NCI-H774 (cell line): ENCODE results near the gene CALN1.
A peak's percentile ranks its signal among the peaks of the same experiment; 100 is the strongest.
"Not testable (repeated sequence)": the region's sequence is repeated elsewhere in the genome, so short reads cannot be mapped to it uniquely, and the experiment has no call there.

Experiments used
- DNase-seq: peaks from one replicate; lab custom pipeline; 2025; lab: John Stamatoyannopoulos, UW

Gene CALN1

DNA sequence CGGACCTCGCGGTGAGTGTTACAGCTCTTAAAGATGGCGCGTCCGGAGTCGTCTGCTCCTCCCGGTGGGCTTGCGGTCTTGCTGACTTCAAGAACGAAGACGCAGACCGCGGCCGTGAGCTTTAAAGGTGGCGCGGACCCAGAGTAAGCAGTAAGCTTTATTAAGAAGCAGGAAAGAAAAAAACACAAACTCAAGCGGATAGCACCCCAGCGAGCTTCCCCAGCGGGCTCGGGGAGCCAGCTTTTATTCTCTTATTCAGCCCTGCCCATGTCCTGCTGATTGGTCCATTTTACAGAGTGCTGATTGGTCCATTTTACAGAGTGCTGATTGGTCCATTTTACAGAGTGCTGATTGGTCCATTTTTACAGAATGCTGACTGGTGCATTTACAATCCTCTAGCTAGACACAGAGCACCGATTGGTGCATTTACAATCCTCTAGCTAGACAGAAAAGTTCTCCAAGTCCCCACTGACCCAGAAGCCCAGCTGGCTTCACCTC, at the start of gene CALN1:
Gene CALN1, minus strand, starts transcription at position 218 of the 498 bp plus-strand sequence.
- not testable (repeated sequence) for DNase-seq

DNA sequence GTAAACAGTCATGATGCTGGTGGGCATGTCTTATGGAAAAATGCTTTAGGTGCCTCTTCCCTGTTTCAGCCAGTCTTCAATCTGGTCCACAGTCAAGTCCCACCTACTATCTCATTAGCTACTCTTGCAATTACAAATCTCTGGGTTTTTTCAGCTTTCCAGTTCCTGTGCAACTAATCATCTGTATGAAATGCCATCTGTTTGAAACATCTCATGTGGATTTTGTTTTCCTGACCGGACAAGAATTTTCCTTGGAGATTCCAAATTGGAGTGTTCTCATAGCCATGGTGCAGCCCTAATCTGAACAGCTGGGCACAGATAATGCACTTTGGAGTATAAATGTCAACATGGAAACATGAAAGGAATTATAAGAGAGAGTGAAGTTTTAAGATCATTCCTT, 41.3 kb upstream of the CALN1 start:
- no peak for DNase-seq

DNA sequence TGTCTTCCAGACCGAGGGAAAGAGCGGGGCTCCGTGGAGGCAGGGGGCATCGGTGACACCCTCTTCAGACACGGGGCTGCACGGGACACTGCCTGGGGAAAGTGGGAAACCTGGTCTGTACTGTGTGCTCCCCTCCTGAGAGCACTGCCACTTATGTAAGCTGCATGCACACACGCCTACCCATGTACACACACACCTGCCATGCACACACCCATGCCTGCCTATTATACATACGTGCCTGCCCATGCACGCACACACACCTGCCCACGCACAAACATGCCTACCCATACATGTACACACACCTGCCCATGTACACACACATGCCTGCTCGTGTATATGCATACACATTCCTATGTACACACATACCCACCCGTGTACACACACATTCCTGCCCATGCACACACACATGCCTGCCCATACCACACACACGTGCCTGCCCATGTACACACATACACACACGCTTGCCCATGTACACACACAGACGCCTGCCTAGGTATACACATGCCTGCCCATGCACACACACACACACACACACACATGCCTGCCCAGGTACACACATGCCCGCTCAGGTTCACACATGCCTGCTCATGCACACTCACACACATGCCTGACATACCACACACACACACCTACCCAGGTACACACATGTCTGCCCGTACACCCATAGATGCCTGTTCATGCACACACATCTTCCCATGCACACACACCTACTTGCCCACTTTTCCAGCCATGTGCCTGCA, 35.5 kb upstream of the CALN1 start:
- DNase-seq: no peak

DNA sequence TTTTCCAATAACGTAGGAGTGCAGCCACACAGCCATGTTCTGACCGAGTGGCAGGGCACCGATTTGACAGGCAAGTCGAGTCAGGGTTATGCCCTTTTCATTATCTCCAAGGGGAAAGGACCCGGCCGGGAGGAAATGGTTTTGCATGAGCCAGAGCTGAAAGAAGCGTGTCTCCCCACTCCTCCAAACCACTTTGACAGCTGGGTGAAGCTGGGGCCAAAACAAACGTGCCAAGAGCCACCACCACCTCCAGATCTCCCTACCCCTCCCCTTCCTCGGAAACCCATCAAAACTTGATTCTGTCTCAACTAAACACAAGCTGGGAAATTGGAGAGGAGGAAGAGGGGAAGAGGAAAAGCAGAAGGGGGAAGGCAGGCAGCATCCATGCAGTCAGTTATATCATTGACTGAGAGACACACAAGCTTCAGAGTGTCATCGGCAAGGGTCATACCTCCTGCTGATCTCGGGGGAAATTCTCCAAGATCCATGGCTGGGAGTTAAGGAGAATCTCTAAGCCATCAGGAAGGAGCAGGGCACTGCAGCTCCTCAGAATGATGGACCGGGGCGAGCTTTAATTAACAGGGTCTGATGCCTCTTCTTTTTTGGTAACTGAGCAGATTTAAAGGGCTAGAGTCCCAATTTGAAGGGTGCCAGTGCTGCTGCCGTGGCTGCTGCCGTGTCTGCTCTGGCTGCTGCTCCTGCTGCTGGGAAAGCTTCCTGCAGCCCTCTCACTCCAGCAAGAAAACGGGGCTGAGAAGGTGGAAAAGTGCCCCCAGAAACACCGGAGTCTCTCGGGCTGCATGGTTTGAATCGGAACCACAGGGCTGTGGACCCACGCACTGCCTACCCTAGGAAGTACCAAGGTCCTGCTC, 34.7 kb upstream of the CALN1 start:
- DNase-seq: no peak

DNA sequence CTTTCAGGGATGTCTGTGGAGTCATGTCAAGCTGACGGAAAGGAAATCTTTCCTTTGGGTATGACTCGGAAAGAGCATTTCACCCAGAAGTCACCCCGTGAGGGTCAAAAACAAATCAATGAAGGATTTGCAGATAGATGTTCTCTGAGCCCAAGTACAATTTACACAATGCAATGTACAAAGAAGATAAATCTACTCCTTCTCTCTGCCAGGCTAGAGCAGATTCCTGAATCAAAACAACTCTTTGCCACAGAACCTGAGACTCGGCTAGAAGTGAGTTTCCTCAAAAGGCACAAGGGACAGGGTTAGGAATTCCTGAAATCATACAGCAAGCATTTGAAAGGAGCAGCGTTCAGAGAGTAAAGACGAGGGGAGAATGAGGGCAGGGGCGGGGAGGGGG, 34.0 kb upstream of the CALN1 start:
- no peak for DNase-seq

DNA sequence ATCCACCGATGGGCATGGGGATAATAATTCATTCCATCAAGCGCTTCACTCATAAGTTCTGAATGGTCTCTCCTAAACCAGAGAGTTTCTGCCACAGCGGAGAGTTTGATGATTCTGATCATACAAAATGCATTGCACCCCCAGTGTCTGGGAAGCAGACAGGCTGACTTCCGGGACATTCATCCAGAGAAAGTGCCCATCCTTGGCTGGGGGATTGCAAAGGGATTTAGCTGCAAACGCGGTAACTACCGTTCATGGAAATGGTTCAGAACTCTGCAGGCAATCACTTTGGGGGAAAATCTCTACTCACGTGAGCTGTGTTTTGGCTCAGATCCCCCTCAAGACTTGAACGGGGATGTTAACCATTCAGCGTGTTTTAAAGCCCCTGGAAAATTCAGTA, 33.4 kb upstream of the CALN1 start:
- no peak for DNase-seq

DNA sequence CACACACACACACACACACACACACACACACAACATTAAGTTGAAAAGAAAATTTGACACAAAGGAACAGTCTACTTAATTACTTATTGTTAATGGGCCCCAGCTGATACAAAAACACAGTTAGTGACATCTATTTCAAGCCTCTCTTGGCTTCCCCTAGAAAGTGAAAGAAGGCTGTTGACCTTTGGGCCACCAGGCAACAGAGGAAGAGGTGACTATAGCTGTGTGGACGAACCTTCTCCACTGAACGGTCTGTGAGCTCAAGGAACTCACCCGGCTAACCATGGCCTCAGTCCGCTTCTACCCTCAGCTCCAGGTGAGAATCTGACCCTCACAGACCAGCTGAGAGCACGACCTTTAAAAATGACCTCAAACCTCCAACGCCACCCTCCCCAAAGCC, 32.9 kb upstream of the CALN1 start:
- no peak for DNase-seq

DNA sequence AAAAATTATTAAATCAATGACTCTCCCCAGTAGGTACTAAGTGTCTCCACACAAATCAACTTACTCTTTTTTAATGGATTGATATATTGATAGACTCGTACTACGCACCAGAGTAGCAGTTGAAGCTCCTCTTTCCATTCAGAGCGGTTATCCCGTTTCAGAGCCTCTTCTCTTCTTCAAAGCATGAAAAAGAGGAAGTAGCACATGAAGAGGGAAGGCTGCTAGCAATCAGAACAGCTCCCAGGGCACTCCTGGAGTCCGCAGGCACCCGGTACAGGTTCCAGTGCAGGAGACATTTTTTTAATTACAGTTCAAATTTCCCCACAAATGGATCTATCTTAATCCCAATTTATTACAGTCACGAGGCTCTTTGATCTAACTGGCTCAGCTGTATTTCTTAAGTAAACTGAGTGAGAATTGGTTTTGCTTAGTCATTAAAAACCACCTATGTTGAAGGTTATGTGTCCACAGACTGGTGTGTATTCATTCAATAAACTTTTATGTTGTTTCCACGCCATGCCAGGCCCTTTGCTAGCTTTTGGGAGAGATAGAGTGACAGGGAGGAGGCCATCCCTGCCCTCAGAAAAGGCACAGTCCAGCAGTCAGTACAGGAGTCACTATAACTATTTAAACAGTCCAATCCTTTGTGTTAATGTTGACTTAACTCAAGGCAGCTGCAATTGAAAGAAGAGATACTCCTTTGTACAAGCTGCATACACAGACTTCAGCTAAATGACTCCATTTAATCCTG, 32.1 kb upstream of the CALN1 start:
- peak; percentile 77 for DNase-seq

DNA sequence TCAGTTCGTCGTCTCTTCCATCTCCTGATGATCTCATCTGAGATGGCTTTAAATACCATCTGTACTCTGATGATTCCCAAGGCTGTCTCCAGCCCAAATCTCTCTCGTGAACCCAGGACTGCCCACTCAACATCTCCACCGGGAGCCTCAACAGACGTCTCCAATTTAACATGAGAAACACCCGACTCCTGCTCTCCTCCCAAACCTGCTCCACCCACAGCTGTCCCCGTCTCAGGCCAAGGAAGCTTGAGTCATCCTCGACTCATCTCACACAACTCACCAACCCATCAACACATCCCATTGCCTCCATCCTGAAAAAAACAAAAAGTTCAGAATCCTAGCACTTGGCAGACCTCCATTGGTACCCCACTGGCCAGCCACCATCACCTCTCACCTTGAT, 29.7 kb upstream of the CALN1 start:
- no peak for DNase-seq

DNA sequence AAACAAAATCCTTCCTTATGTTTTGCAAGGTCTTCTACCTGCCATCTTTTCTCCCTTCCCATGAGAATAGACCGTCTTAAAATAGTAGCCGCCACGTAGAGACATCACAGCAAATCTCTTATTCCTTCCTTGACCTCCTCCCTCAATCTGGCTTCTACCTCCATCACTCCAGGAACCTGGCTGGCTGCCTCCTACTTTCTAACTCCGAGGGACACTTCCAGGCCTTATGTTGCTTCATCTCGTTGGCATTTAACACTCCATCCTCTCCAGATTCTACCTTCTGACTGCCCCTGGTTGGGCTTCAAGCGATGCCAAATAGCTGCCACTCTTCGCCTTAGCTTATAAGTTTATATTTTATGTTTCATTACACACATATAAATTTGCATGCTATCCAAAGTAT, 26.4 kb upstream of the CALN1 start:
- no peak for DNase-seq

DNA sequence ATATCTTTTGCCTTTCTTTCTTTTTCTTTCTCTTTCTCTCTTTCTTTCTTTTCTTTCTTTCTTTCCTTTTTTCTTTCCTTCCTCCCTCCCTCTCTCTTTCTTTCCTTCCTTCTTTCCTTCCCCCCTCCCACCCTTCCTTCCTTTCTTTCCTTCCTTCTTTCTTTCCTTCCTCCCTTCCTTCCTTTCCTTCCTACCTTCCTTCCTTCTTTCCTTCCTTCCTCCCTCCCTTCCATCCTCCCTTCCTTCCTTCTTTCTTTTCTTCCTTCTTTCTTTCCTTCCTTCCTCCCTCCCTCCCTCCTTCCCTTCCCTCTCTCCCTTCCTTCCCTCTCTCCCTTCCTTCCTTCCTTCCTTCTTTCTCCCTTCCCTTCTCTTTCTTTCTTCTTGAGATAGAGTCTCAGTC, 25.5 kb upstream of the CALN1 start:
- no peak for DNase-seq

DNA sequence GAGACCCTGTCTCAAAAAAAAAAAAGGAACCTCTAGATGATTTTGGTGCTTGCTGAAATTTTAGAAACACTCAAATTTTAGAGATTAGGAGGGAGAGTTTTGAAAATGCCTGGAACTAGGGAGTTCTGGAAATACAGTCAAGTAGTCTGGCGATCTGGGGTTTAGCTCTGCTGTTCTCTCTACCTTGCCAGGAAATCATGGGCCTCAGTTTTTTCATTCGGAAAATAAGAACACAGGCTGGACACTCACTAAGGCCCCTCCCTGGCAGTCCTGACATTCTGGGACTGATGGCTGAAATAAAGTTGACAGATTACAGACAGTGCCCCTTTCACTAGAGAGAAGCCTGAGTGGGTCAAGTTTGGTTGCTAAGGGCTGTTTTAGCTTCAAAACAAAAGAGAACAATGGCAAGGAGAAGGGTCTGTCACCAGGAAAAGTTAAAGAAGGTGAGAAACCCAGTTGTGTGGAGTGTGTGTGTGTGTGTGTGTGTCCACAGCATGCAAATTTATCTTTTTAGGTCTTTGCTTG, 25.0 kb upstream of the CALN1 start:
- no peak for DNase-seq

DNA sequence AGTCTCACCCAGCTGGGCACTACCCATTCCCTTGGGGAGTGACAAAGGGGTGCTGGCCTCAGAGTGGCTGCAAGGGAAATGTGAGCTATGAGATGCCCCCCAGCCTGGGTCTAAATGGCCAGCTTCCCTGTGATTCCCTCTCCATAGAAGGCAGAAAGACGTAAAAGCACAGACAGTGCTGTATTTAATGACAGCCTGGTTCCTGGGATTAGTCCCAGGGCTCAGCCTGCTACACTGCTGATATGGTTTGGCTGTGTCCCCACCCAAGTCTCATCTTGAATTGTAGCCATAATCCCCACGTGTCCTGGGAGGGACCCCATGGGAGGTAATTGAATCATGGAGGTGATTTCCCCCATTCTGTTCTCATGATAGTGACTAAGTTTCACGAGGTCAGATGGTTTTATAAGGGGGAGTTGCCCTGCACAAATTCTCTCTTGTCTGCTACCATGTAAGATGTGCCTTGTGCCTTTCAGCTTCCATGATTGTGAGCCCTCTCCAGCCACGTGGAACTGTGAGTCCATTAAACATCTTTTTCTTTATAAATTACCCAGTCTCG, 23.9 kb upstream of the CALN1 start:
- DNase-seq: no peak

DNA sequence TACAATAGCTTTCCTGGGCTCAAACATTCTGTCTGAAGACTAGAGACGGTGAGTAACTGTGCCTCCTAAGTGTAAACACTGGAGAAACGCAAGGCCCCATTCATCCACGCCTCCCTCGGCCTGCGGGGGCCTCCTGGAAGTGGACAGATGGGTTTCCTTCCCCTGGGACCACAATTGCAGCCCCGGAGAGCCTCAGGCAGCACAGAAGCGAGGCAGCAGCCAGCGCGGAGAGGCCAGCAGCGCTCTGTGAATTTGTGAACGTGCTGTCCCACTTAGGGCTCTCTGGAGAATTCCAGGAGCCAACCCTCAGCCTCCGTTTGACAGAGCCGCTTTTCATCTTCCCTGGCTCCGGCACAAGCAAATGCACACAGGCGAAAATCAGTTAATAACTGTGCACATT, 23.2 kb upstream of the CALN1 start:
- DNase-seq: no peak

DNA sequence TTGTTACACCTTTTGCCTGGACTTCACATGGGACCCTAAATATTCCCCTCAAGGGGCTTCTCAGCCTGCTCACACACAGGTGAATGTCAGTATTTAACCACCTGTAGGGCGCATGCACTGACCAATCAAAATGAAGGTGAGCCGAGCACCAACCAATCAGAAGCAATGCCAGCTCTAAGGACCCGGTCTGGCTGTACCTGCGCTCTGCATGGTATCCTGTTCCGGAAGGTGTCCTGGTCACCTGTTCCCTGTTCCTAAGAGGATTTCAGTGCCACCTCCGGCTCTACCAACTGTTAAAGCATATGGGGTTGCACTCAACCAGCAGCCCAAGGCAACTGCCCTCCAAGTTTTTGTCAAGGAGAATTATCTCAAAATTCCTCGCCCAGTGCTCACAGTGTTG, 18.4 kb upstream of the CALN1 start:
- DNase-seq: no peak

DNA sequence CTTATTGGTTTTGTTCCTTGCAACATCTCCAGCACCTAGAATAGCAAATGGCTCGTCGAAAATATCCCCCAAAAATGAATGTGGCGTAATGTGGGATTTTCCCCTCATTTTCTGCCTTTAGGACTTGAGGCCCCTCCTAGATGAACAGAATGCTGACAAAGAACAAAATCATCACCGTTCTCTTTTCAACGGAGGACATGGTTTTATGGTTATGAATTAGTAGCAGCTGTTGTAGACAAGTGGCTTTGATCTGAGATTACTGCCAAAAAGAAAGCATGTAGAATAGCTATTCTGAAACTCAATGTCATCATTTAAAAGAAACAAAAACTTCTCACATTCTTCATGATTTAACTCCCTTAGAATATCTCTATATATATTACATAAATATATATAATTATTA, 17.2 kb upstream of the CALN1 start:
- no peak for DNase-seq

DNA sequence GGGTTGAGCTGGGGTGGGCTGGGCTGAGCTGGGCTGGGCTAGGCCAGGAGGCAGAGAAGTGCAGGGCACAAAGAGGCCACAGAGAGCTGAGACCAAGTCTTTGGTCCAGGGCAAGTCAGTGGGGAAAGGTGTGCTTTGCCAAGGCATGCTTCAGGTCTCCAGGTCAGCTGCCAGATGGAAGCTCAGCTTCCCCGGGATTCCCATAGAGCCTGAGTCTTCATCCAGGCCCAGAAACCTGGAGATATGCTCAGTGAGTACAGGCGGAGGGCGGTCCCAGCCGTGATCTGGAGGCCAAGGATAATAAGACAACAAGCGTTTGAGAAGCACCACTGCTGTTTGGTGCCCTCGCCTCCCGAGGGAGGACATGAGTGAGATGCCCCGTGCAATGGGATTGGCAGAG, 4.7 kb upstream of the CALN1 start:
- no peak for DNase-seq

DNA sequence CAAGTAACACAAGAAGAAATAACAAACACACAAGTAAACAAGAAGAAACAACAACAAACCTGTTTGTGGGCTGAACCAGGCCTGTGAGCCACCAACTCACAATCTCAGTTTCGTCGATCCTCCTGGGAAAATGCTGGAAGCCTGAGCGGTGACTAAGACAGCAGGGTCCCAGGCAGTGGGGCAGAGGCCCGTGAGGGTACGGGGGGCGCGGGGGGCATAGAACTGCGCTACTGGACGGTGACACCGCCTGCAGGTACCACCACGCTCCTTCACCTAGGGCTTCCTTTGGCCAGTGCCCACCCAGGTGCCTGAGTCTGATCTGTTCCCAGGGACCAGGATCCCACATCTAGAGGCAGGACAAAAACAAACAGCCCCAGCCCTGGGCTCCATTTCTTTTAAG, 3.4 kb upstream of the CALN1 start:
- DNase-seq: no peak

DNA sequence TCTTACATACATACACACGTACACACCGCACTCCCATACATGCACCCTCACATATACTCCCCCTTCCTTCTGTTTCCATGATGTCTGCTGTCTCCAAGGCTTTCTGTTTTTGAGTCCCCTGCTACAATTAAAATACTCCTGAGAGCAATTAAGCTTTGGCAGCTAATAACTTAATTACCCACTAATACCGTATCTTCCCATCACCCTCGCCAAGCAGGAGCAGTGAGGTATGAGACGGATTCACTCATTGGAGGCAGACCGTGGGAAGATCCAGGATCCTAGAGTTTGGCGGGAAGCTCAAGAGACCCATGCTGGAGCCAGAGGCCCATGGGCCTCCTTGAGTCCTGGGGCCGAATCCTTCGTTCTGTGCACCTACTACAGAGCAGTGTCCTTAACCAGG, 1.7 kb upstream of the CALN1 start:
- no peak for DNase-seq

DNA sequence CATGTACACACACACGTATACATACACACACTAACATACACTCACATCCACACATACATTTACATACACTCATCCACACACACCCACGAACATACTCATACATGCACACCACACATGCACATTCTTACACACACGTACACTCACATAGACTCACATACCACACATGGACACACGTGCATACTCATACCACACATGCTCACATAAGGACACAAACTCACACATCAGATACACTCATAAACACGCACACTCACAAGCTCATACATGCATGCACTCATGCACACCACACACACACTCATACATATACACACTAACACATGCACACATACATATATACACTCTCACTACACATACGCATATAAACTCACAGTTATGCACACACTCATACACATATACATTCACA, 1.2 kb upstream of the CALN1 start:
- DNase-seq: no peak

DNA sequence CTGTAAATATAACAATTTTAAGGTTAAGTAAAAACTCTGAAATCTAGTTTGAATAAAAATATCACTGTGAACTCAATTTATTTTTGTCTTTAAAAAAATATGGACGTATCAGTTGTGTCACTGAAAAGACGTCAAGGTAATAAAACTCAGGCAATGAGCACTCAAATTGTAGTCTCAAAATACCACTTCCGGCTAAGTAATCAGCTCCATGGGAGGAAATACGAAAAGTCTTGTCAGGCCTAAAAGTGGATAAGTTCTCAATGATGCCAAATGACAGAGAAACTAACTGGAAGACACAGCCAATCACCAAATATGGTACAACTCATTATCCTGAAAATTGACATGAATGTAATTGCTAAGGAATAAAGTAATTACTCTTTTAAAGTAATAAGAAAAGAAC, 719 bp downstream of the CALN1 start:
- DNase-seq: no peak

DNA sequence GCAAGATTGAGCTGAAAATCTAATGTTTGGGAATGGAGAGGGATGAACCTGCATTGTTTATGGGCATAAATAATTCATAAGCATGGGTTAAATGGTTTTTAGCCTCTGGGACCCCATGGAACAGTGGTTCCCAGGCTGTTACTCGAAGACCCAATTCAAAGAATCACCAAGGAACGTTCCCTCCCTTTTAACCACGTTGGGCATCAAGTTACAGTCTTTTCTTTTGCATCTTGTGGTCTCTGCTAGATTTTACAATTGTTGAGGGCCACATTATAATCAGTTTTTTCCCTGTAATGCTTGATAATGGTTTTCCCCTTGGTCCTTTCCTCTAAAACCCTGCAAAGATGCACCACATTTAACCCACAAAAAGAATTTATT, 2.5 kb downstream of the CALN1 start:
- no peak for DNase-seq
